ENCODE results near the gene SPEN.
"Not testable (repeated sequence)": the region's sequence is repeated elsewhere in the genome, so short reads cannot be mapped to it uniquely, and the experiment has no call there.

SPEN gene

GRCh38 chr1:15960808-15961207 is 113.3 kb downstream of the SPEN start:
- DNase-seq (ENCODE audit: low read depth): no peak

DNA sequence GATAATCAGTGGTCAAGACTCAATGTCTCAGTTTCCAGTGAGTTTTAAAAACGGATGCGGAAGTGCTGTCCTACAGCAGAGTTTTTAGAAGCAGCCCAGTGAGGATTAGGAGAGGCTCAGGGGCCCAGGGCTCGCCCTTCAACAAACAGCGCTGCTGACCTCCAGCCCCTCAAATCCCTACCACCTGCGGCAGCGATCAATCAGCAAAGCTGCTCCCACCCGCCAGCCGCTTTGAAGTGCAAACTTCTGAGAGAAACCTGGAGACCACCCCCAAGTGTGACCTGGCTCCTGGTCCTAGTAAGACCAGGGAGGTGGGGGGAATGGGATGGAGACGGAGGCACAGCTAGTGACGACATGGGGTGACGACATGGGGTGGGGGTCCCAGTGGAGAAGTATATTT is 114.0 kb downstream of the SPEN start:
- DNase-seq (ENCODE audit: low read depth): no peak

DNA sequence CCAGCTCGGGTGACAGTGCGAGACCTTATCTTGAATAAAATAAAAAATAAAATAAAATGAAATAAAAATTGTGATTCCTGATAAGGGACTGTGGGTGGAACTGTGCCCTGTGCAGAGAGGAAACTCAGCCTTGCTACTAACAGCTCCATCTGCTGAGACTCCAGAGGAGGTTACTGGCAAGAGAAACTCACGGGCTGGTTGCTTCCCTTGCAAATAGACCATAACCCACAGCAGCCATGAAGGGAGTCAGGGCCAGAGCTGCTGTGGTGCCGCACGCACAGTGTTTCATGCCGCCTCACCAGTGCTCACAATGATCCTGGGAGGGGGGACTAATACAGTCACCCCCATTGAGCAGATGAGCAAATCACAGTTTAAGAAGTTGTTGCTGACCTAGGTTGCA is 114.7 kb downstream of the SPEN start:
- no peak for DNase-seq (ENCODE audit: low read depth)

GRCh38 chr1:15962671-15963362 is 115.3 kb downstream of the SPEN start:
- DNase-seq (ENCODE audit: low read depth): no peak

DNA sequence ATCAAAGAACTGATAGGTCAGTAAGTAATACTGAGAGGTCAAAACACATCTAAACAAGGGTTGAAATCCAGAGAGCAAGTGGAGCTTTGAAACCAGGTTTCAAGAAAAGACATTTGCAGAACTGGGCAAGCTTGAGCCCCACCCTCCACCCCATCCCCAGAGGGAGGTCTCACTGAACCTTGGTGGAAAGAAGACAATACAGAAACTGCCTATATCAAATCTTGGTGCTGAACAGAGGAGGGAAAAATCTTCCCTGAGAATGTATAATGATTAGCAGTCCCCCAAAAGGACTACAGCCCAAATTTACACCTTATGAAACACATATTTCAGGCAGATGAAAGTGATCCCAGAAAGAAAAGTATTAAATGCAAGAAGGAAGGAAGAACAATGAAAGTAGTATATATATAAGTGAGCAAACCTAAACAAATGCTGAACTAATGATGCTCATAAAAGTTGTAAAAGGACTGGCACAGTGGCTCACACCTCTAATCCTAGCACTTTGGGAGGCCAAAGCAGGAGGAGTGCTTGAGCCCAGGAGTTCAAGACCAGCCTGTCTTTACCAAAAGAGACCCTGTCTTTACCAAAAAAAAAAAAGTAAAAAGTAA is 116.0 kb downstream of the SPEN start:
- no peak for DNase-seq (ENCODE audit: low read depth)

DNA sequence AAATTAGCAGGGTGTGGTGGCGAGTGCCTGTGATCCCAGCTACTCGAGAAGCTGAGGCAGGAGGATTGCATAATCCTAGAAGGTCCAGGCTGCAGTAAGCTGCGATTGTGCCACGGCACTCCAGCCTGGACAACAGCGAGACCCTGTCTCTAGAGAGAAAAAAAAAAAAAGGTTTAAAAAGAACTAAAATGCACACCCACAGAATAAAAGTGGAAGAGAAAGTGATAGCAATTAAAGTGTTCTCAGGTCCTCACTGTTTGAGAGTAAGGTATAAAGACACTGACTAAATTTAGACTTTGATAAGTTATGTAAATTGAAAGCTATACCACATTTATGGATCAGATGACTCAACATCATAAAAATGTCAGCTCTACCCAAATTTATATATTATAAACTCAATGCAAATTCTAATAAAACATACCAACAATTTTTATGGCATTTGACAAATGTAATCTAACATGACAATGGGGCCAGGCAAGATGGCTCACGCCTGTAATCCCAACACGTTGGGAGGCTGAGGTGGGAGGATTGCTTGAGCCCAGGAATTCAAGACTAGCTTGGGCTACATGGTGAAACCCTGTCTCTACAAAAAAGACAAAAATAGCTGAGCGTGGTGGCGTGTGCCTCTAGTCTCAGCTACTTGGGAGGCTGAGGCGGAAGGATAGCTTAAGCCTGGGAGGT is 116.6 kb downstream of the SPEN start:
- DNase-seq (ENCODE audit: low read depth): no peak

GRCh38 chr1:15965228-15965767 is 117.8 kb downstream of the SPEN start:
- DNase-seq (ENCODE audit: low read depth): no peak

DNA sequence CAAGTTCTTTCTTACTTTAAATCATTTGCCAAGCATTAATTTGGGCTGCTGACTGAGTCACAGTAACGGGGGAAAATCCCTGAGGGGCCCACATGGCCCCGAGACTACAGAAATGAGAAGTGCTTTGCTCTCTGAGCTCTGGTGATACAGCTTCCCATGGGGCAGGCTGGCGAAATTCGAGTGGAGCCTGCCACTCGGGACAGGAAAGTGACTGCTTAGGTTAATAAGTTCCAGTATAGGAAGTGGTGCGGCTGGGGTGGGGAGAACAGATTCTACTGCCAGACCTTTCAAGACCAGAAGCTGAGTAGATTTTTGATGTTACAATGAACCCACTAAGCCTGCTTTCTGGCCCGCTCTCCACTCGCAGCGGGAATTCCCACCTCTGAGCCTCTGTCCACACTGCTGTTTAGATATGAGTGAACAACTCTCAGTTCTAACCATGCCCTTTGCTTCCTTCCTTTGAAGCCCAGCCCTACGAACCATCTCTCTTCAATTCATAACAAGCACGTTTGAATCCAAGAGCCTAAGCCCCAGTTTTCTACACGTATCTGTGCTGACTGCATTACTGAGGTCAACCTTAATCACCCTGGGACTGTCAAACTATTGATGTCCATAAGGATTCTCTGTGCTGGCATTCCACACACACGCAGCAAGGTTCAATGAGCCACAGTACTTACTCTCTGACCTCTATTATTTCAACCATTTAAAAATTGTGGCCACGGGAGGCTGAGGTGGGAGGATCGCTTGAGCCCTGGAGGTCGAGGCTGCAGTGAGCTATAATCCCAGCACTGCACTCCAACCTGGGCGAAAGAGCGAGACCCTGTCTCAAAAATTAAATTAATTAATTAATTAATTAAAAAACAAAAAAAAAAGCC is 118.8 kb downstream of the SPEN start:
- peak; percentile 66 for DNase-seq (ENCODE audit: low read depth)

- no peak for DNase-seq (ENCODE audit: low read depth)
Measured at GRCh38 chr1:15966956-15967344, 119.4 kb downstream of the SPEN start.

GRCh38 chr1:15968172-15968571 is 120.7 kb downstream of the SPEN start:
- DNase-seq (ENCODE audit: low read depth): no peak

GRCh38 chr1:15969321-15969880 is 121.9 kb downstream of the SPEN start:
- DNase-seq (ENCODE audit: low read depth): no peak

DNA sequence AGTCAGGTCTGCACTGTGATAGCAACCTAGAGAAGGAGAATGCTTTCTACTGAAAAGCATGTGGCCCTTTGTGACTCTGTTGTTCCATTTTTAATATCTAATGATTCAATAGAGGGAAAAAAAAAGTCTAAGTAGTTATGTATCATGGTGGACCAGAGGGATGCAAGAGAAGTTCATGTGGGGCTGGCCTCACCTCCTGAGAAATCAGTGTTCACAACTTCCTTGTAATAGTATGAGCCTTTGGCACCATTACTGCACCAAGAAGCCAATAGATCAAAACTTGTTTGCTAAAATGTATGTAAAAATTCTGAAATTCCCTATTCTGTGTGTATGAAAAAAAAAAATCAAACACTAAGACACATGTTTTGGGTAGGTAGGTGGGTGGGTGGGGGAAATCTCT is 123.4 kb downstream of the SPEN start:
- no peak for DNase-seq (ENCODE audit: low read depth)

DNA sequence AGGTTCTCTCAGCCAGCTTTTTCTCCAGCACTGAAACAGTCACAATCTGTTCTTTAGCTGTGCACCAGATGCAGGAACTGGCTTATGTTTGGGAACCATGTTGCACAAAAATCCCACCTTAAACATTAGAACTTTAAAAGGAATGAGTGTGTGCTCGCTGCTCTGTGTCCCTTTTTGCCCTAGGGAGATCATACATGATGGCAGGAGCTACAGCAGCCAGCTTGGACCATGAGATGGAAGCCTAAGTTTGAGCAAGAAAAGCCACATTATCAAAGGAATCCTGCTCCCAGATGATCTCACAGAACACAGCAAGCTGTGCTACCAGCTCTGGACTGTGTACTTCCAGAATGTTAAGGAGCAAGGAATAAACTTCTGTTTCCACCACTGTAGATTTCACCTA is 124.9 kb downstream of the SPEN start:
- DNase-seq (ENCODE audit: low read depth): no peak

GRCh38 chr1:15973772-15974171 is 126.3 kb downstream of the SPEN start:
- DNase-seq (ENCODE audit: low read depth): no peak

DNA sequence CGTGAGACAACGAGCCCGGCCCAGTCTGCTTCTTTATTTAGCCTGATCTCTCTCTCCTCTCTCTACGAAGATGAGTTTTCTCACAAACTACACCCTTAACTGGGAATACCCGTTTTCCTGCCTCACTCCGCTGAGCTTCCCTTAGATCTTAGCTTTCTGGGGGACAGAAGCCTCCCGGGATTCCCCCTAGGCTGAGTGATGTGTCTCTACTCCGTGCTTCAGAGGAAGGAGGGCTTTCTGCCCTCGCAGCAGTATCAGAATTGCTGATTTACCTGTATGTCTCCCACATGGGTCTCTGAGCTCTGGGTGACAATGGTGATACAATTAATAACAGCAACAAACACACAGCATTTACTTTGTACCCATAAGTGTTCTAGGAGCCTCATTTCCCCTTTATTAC is 127.3 kb downstream of the SPEN start:
- DNase-seq (ENCODE audit: low read depth): no peak

GRCh38 chr1:15975358-15975804 is 127.9 kb downstream of the SPEN start:
- peak; percentile 80 for DNase-seq (ENCODE audit: low read depth)

- peak; percentile 92 for DNase-seq (ENCODE audit: low read depth)
Measured at GRCh38 chr1:15975805-15976680, 128.5 kb downstream of the SPEN start, which contains the start of gene ZBTB17. TSS of gene ZBTB17 (minus strand) at chr1:15976101. CDS start at chr1:15948495, 27,606 bp downstream.

- not testable (repeated sequence) for DNase-seq (ENCODE audit: low read depth)
Measured at GRCh38 chr1:15977947-15978346, 130.4 kb downstream of the SPEN start.

DNA sequence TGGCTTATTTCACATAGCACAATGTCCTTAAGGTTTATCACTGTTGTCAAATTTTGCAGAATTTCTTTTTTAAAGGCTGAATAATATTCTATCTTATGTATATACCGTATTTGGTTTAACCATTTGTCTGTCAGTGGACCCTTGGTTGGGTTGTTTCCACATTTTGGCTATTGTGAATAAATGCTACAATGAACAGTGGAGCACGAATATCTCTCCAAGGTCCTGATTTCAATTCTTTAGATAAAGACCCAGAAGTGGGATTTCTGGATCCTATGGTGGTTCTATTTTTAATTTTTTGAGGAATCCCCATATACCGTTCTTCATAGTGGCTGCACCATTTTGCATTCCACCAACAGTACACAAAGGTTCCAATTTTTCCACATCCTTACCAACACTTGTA is 134.2 kb downstream of the SPEN start:
- DNase-seq (ENCODE audit: low read depth): no peak

DNA sequence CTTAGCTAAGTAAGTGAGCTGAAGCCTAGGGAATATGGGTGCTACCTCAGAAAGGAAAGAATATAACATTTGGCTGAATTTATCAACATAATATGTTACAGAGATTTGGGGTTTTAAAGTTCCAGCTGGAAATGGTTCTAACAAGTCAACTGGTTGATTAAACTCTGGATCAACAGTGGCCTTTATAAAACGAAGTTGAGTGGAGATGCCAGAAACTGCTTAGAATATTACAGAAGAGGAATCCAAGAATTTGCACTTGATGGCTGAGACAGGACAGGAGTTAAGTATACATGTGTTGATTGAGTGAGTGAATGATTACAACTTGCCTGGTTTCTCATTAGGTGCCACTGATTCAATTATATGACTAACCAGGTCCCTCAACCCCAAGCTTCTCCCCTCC is 135.8 kb downstream of the SPEN start:
- DNase-seq (ENCODE audit: low read depth): no peak
